HG03378 (cell line): ENCODE results near the gene RAB7B.

Source experiments
- ATAC-seq: cut with Tn5 transposase; IDR thresholded peaks from one replicate; pipeline ENCODE4 v1.9.1; 2021; ENCODE audit warnings: mild to moderate bottlenecking, moderate library complexity; ENCODE audit not compliant: unreplicated experiment

RAB7B gene

GRCh38 chr1:205930195-205930577 is 73.0 kb downstream of the RAB7B start:
- no peak for ATAC-seq

GRCh38 chr1:205929496-205930194 is 73.5 kb downstream of the RAB7B start:
- no peak for ATAC-seq

GRCh38 chr1:205928317-205928716 is 74.9 kb downstream of the RAB7B start:
- ATAC-seq, result no peak

- ATAC-seq, result no peak
These were observed 75.5 kb downstream of the RAB7B start for GRCh38 chr1:205927676-205928075.

- no peak for ATAC-seq
These were observed 75.9 kb downstream of the RAB7B start for GRCh38 chr1:205927247-205927646.
